GM18526 (cell line): Measurements from ENCODE around the gene EIF3B.

Experiments
- POLR2A ChIP-seq: IDR thresholded peaks from 3 replicates; pipeline ENCODE4 v1.6.1; 2011; ENCODE audit not compliant: insufficient read length; ENCODE audit errors: extremely low read depth

The EIF3B gene

GRCh38 chr7:2372724-2373123 lies 18.1 kb downstream of the EIF3B start:
- no peak for TF ChIP-seq POLR2A

- no peak for TF ChIP-seq POLR2A
Measured at GRCh38 chr7:2373124-2373556, 18.5 kb downstream of the EIF3B start.

GRCh38 chr7:2373646-2374045 lies 19.0 kb downstream of the EIF3B start:
- no peak for TF ChIP-seq POLR2A

DNA sequence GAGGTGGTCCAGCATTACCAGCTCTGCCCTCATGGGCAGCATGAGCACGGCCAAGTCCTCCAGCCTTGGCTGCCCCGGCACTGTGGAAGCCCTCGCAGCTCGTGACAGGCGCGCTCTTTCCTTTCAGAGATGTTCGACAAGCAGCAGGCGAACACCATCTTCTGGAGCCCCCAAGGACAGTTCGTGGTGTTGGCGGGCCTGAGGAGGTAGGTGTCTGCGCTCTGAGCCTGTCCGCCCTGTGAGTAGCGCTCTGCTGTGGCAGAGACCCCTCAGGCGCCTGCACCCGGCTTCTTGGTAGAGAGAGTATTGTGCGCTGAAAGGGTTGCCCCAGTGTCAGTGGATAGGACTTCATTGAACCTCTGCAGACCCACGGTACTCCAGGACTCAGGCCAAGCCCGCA lies 19.8 kb downstream of the EIF3B start:
- TF ChIP-seq POLR2A = no peak

GRCh38 chr7:2374830-2375728 lies 20.5 kb downstream of the EIF3B start:
- TF ChIP-seq POLR2A = no peak

DNA sequence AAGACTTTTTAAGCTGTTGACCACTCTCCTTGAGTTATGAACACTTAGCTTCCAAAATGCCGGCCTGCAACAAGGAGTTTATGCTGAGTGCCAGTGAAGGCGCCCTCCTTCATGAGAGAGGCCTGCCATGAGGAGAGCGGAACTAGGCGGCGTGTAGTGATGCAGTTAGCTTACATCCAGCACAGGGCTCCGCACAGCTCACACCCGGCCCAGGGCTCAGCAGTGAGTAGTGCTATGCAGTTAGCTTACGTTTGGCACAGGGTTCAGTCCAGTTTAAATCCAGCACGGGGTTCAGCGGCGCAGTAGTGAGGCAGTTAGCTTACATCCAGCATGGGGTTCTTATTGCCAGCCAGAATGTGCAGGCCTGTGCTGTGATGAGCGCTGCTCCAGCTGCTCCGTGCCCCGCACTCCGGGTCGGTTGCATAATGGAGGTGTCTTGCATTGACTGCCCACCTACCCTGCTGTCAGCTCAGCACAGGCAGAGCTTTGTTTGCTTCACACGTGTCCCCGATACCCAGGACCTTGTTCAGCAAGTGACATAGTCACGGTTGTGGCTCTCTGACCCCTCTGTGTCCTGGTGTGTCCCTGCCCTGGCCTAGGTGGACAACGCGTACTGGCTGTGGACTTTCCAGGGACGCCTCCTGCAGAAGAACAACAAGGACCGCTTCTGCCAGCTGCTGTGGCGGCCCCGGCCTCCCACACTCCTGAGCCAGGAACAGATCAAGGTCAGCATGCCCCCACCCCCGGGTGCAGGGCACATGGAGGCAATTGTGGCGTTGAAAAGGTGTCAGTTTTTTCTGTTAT lies 21.9 kb downstream of the EIF3B start:
- no peak for TF ChIP-seq POLR2A

- no peak for TF ChIP-seq POLR2A
Measured at GRCh38 chr7:2379161-2379560, 24.5 kb downstream of the EIF3B start.

GRCh38 chr7:2379821-2380450 lies 25.3 kb downstream of the EIF3B start:
- TF ChIP-seq POLR2A = no peak

DNA sequence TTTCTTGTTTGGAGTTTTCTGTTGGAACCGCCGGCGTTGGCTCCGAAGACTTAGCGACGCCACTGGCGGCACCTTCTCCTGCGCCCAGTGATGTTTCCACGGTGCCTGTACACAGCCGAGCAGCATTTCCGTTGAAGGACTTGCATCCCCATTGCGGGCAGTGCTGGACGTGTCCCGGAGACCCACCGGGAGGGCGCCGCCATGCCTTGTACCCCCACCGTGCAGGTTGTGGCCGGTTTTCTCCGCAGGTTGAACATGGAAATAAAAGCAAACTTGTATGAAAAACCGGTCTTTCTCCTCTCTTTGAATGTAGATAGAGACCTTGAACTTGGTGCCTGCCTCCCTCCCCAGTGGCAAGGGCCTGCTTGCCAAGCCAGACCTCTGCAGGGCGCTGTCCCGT lies 25.8 kb downstream of the EIF3B start:
- TF ChIP-seq POLR2A = no peak

GRCh38 chr7:2381227-2381626 lies 26.6 kb downstream of the EIF3B start:
- TF ChIP-seq POLR2A = no peak

GRCh38 chr7:2381881-2382509 lies 27.4 kb downstream of the EIF3B start:
- no peak for TF ChIP-seq POLR2A

- TF ChIP-seq POLR2A = no peak
Measured at GRCh38 chr7:2383543-2384274, 29.1 kb downstream of the EIF3B start.

- TF ChIP-seq POLR2A = no peak
Measured at GRCh38 chr7:2384354-2385243, 30.0 kb downstream of the EIF3B start.
